Stimulated activated CD4-positive, alpha-beta T cell treated with anti-CD3 and anti-CD28 coated beads, Interleukin-1b, Interleukin-23, amount 100 ng/mL, for 48 hours (primary cell): ENCODE measurements around the gene NATD1.
"Not testable (repeated sequence)": the region's sequence is repeated elsewhere in the genome, so short reads cannot be mapped to it uniquely, and the experiment has no call there.

Source experiments
- DNase-seq: peaks from one replicate; pipeline ENCODE4 v3.0.0-alpha.2; 2020

NATD1 gene

DNA sequence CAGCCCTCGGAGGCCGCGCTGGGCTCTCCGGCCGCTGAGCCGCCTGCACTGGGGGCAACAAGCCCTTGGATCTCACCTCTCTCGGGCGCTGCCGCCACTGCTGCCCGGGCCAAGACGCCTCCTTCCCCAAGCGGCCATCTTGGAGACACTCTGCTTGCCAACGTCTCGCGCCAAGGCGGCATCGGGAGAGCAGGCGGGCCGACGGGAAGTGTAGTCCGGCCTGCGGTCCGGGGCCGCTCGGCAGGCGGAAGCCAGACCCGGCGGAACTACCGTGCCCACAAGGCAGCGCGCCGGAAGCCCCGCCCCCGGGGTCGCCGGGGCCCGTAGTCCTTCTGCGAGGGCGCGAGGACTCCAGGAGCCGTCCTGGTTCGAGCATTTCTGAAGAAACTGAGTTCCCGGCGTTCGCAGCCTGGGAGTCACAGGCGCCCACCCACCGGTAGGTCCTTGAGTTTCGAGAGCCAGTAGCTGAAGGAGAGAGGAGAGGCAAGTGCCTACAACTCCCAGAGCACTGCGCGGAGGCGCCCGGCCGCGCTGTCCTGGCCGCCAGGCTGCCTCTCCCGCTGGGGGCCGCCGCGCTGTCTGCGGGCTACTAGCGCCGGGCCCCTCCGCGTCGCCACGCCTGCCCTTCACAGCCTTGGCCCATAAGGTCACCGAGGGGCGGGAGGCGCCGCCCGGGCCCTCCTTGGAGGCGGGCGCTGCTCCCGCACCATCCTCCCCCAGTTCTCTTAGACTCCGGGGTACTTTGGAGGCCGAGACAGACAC lies 39.0 kb downstream of the NATD1 start, which contains the start of gene TMEM11:
TSS of gene TMEM11 (minus strand) at position 147 of the 762 bp plus-strand sequence. CDS start at position 138, 9 bp downstream.
- DNase-seq = peak; percentile 95

DNA sequence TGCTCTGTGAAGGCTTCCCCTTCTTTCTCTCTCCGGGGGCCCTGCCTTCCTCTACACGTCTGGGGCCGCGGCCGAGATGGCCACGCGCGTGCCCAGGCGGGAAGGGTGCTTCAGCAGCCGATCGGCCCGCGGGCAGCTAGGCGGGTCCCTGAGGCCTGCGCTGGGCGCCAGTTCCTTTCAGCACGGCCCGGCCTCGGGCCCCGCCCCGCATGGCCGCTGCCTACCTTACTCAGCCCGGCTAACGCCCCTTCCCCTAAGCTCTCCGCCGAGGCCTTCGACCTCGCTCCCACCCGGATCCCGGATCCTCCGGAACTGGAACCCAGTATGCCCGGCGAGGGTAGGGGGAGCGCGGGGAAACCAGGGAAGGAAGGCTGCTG lies 39.6 kb downstream of the NATD1 start:
- DNase-seq = peak; percentile 25

DNA sequence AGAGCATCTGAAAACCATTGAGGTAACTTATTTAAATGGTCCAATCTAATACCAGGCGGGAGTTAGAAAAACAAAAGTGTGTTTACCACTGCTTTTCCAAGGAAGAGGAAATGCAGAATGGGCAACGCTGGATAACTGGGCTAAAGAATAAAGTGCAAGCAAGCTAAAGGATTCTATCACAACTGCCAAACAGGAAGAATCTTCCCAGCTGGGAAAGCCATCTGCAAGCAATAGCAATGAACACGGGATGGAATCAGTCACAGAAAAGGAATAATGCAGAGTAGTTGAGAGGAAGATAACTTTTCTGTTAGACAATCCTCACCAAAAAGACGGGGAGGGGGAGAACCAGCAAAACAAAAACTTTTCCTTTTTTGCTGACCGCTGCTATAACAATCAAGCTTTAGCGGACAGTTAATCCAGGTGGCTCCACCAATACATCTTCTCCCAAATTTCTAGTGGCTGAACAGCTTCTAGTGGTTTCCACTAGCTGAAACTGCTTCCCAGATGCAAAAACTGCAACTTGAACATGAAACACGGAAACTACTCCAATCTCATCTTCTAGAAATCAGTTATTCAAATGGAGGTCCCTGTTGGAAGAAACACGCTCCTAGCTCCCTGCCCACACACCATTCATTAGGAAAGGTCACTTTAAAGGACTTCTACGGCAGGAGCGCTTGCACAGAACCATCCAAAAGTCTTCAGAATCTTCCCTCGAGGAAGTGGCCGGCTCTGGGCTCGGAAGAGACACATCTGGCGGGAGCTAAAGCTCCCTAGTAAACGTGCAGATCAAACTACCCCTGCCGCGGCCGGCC lies 40.2 kb downstream of the NATD1 start:
- no peak for DNase-seq

DNA sequence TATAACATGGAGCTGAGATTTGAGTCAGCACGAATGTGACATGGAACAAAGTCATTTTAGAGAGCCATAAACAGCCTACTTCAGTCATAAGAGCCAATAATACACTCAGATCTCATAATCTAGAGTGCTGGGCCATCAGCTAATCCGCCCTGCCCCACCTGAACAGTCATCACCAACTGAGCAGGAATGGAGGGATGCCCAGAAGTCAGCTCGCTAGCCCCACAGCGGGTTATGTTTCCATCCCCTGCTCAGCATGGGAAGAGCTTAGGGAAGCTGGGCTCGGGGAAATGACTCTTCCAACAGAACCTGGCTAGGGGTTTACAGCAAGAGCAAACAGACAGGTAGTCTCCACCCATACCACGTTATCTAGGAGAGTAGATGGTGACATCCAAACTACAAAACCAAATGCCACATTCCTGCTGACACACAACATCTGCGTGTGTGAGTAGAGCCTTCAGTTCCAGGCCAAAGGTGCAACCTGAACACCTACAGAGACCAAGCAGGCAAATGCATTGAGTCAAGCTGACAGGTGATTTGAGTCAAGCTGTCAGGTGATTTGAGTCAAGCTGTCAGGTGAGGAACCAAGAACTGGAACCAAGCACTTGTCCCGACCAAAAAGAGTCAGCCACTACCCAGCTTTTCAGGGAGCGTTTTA lies 41.3 kb downstream of the NATD1 start:
- no peak for DNase-seq

DNA sequence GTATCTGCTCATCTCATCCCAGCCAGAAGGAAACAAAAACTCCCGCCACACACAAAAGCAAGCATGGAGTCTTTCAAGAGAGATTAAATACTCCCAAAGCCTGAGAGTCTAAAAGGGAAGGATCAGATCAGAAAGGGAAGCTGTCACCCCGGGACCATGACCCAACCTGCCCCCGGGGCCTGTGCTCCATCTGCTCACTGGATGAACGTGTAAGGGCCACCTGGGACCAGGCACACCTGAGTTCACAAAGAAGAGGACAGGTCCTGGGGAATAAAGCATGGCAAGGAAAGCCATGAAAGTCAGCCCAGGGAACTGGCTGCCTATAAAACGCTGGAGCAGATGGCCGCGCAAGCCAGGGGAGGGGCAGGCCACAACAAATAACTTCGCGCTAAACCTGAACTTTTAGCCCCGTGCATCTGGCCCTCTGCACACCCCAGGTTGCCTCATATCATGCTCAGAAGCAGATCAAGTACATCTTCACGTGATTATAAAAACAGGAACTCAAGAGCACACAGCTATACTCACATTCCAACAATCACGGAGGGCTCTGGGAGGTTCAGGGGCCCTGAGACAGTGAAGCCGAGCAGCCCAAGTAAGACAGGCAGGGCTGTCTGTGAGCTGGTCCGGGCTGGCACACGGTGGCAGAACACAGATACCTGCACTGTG lies 42.7 kb downstream of the NATD1 start:
- no peak for DNase-seq

DNA sequence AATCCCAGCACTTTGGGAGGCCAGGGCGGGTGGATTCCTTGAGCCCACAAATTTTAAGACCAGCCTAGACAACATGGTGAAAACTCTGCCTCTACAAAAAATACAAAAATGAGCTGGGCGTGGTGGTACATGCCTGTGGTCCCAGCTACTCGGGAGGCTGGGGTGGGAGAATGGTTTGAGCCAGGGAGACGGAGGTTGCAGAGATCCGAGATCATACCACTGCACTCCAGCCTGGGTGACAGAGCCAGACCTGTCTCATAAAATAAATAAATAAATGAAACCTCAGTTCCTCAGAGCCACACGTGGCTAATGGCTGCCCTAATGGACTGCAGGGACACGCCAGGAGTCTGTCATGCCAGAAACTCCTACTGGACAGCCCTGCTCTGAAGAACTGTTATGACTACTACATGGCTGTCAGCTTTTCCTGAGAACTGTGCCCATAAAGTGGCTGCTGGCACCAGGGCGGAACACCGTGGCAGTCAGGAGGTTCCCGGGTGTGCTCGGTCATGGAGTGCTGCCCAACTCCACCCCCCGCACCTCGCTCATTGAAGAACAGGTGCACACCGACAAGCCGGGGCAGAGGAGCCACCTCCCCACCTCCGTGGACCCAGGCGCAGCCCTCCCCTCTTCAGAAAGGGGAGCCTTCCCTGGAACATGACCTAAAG lies 43.6 kb downstream of the NATD1 start:
- no peak for DNase-seq

DNA sequence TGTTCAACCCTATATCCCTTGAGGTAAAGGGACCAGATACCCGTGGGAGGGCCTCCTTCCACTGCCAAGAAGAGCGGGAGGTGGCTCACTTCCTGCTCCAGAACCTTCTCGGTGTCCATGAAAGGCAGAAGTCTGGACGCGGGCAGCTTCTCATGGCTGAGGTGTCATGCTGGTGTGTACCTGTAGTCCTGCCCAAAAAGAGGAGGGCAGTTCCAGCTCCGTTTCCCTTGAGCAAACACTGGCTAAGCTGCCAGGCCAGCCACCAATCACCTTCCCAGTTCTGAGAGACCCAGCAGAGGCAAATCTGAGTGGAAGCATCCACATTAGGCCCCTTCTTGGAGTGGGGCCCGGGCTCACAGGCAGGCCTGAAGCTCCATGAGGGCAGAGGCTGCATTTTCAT lies 44.9 kb downstream of the NATD1 start:
- DNase-seq = no peak

DNA sequence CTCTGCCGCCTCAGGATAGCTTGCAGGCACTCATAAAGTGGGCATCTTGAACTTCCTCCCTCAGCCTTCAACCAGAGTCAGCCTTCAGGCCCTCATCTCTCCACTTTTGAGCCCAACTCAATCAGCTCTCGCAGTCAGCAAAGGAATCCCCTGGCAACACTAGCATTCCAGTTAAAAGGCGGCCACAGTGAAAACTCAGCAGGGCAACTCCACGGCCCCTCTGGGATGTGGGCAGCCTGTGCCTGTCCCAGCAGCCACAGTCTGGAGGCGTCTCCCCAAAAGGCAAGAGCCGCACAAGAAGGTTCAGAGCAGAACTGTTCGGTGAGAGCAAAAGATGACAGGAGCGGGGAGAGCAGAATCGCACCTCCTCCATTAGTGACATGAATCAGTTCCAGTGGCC lies 48.3 kb downstream of the NATD1 start:
- DNase-seq = no peak

DNA sequence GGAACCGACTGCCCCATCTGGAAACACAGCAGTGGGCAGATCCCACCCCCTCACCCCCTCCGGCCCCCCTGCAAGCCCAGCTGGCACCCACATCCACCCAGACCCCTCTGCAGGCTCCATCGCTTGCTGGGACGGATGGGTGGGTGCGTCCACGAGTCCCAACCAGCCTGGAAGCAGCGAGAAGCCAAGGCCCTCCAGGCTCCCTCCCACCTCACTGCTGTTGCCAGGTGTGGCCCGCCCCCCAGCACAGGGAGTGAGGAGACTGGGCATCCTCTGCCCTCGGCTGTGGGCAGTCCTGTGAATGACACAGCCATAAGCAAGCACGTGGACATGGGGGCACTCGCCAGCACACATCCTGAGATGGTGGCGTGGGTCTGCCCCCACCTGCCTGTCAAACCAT lies 50.7 kb downstream of the NATD1 start:
- no peak for DNase-seq

DNA sequence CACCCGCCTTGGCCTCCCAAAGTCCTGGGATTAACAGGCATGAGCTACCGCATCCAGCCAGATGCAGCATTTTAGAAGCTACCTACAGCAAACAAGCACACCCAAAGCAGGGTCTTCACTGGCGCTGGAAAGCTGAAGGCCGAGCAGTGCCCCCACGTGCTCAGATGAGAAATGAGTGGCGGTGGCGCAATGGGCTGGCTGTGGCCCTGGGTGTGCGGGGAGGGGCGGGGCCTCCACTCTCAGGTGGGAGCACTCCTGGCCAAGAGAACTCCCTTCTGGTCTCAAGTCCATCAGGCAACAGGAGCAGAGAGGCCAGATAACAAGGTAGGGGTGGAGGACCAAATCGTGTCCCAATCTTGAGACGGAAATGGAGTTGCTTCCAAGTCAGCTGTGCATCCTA lies 51.3 kb downstream of the NATD1 start:
- DNase-seq = no peak

DNA sequence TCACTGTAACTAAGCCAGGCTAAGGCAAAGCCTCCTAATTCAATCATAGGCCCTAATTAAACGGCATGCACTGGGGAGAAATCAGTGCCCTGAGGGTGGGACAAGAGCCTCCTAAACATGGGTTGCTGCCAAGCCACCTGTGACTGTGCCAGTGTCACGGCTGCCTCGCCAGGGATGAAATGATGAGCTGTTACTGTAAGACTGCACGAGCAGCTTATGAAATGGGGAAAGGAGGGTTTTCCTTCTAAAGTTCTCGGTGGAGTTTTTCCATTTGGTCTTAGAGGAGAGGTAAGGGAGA lies 52.0 kb downstream of the NATD1 start:
- no peak for DNase-seq

DNA sequence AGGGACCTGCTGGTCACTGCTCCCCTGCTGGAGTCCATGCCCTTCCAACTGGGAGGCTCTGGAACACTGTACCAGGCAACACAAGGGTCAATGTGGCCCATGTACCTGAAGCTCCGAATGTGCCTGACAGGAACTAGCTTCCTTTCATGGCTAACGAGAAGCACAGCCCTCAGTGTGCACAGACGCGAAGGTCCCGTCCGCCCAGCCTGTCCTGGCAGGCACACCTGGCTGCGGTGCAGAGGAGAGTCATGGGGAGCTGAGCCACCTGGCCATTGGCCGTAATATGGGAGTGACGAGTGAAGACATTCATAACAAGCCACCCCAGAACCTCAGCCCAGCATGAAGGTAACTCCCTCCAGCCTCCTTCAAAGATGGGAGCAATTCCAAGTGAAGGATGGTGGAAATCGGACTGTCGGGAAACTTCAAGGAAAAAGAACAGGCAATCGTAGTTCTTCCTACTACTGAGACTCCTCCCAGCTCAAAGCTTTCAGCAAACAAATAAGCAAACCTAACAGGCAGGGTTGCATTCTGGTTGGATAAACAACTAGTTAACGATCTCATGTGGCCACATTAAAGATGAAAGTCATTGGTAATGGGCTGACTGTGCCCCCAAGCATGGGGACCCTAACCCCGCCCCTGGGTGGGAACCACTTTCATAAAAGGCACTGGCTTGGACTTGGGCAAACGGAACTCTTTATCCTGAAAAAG lies 52.5 kb downstream of the NATD1 start:
- no peak for DNase-seq

DNA sequence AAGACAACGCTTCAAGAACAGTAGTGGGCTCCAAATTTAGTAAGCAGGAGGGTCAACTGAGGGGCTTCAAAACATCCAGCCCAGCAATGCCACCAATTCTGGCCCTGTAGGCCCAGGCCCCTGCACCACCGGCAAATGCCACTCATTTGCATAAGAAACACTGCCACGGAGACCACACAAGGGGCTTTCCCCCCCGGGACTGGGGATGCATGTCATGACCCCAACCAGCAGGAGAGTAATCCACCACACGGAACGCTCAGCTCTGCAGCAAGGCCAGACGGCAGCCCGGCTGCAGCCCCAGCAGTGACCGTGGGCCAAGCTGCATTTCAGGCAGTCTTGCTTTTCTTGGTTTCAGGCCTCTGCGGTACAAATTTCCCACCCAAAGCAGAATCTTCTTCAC lies 53.4 kb downstream of the NATD1 start:
- DNase-seq = no peak

DNA sequence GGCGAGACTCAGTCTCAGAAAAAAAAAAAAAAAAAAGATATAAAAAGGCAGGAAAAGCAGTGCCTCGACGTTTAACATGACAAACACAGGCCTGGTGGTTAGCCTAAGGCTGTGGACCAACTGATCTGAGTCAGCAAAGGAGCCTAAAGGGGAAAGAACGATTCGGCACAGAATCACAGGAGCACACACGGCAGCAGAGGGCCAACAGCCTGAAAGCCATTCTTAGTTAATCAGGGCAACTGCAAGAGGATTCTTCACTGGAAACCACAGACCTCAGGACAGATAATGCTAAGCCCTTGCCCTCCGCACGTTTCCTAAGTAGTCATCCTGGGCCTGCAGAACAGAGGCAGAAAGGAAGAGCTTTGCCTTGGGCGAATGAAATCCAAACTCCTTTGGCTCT lies 53.9 kb downstream of the NATD1 start:
- no peak for DNase-seq

DNA sequence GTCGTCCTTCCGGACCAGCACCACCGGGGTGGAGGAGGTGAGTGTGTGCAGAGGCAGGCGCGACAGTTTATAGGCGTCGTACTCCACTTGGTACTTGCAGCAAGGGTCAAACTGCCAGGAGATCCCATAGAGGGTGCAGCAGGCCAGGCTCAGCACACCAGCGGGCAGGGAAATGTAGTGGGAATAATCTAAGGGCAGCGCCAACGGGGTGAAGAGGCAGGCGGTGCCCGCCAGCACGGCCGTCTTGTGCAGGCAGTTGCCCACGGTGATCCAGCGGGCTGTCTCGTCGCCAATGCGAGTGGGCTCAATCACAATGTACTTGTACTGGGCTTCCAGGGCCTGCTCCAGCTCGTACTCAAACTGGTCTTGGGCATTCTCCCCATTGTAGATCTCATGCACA lies 54.8 kb downstream of the NATD1 start:
- DNase-seq = no peak

DNA sequence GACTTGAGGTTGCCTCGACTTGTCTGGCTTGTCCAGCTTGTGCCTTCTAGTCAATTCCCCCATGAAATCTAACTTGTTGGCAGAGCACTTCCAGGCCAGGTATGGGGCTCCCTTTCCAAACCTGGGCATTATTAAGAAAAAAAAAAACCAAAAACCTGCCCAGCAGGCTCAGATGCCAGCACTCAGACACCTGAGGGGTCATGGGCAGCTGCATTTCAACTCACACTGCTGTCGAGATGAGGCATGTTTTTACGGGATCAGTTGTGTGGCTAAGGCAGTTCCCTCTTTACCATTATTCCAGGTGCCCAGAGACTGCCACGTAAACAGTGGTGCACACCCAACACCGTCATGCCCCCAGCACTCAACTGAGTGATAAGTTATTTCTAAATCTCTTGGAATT lies 57.1 kb downstream of the NATD1 start:
- DNase-seq = no peak

DNA sequence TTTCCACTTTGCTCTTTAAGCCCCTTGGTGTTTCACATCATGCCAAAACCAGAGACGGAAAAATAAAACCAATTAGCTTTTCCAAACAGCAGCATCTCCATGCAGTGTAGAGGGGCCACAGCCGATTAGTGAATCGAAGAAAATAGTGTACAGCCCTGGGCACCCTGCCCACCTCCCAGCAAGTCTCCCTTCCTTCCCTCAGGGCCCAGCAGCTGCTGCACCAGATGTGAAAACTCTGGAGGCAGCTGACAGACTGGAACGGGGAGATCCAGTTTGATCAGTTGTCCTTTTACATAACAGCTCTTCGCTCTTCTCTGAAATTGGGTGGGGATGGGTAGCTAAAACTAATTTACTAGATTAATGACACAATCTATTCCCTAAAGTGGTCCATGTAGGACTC lies 58.5 kb downstream of the NATD1 start:
- no peak for DNase-seq

DNA sequence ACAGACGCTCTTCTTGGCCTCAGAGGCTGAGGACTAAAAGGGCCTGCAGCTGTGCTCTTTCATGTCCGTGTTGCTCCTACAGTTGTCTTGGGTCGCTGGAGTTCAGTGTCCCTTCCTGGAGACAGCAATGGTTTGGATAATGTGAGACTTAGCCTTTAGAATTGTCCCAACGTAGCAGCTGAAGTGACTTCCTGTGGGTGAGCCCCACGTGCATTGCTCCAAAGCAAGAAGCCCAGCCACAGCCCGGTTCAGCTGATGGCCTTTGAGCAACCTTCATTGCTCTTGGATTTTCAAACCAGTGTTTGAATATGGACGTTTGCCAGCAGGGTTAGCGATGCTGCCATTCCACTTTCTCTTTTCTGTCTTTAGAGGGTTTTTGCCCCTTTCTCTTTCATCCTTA lies 59.0 kb downstream of the NATD1 start:
- no peak for DNase-seq

DNA sequence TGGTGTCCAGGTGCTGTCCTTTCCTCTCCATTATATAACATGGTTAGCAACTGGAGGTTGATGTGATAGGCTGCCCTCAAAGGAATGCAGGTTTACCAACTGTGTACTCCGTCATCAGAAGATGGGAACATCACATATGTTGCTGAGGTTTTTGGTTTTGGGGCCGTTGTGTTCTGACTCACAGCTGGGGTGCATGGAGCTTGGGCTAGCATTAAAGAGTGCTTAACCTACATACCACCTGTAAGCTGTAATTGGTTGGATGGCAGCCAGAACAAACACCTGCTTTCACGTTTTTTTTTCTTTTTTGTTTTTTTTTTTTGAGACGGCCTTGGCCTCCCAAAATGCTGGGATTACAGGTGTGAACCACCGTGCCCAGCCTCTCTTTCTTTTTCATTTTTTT lies 60.2 kb downstream of the NATD1 start:
- no peak for DNase-seq

DNA sequence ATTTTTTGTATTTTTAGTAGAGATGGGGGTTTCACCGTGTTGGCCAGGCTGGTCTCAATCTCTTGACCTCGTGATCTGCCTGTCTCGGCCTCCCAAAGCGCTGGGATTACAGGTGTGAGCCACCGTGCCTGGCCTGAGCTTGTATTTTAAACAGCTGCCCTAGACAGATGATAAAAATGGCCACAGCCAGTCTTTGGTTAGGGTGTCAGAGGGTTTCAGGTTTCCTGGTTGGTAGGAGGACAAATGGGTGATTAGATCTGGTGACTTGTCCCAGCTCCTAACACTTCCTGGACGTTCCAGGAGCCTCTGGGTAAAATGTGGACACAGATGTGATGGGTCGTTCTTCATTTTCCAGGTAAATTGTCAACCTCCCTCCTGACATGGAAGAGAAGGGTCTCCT lies 60.8 kb downstream of the NATD1 start:
- not testable (repeated sequence) for DNase-seq

DNA sequence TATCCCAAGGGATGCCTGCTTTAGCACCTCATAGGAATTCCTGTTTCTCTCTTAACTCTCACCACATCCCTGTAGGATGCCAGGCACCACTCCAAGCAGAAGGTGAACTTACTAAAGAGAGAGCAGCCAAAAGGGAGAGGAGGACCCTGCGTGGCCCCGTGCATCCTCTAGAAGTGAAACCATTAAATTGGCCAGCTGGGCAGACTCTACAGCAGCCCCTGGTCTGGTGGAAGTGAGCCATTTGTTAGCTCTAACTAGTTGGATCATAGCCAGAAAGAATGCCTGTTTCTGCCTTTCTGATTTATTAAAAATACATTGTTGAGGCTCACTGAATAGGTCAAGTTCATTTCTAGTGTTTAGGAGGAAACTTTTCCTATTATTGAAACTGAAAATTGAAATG lies 61.5 kb downstream of the NATD1 start:
- no peak for DNase-seq

DNA sequence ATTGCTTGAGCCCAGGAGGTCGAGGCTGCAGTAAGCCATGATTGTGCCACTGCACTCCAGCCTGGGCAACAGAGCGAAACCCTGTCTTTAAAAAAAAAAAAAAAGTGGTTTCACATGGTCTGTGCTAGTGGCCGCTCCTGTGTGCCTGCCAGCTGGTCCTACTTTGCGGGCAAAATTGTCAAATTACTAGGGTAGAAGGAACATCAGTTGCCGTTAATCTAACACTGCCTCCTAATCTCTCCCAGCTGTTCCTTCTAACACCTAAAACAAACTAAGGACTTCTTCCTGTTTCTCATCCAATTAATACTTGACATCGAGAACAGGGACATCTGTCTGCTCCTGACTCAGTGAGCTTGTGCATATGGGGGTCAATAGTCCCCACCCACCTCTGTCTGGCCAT lies 63.1 kb downstream of the NATD1 start:
- no peak for DNase-seq
